ENCODE results near the gene DHRS7.

DHRS7 gene

GRCh38 chr14:60164712-60165546 is at the start of gene DHRS7:
DHRS7 (minus strand) TSS chr14:60165398; CDS start chr14:60165309, 89 bp downstream.
- DNase-seq (ENCODE audit: extremely low read depth, low read depth), result no peak
- H3K4me3 ChIP-seq (replicated peaks; ENCODE audit: low read depth, low read length), result peak within 1 kb of the TSS; percentile 76
- TF ChIP-seq, protein P1, sequence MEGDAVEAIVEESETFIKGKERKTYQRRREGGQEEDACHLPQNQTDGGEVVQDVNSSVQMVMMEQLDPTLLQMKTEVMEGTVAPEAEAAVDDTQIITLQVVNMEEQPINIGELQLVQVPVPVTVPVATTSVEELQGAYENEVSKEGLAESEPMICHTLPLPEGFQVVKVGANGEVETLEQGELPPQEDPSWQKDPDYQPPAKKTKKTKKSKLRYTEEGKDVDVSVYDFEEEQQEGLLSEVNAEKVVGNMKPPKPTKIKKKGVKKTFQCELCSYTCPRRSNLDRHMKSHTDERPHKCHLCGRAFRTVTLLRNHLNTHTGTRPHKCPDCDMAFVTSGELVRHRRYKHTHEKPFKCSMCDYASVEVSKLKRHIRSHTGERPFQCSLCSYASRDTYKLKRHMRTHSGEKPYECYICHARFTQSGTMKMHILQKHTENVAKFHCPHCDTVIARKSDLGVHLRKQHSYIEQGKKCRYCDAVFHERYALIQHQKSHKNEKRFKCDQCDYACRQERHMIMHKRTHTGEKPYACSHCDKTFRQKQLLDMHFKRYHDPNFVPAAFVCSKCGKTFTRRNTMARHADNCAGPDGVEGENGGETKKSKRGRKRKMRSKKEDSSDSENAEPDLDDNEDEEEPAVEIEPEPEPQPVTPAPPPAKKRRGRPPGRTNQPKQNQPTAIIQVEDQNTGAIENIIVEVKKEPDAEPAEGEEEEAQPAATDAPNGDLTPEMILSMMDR (IDR thresholded peaks at IDR 0.05; ENCODE audit: low read depth, low read length, missing control alignments), result peak; percentile 23

GRCh38 chr14:60214415-60215126 is 49.4 kb upstream of the DHRS7 start:
- H3K4me3 ChIP-seq (replicated peaks; ENCODE audit: low read depth, low read length), result no peak overlapping the region
- no peak for DNase-seq (ENCODE audit: extremely low read depth, low read depth)
- TF ChIP-seq, protein P1 (IDR thresholded peaks at IDR 0.05; ENCODE audit: low read depth, low read length, missing control alignments), result no peak

GRCh38 chr14:60214003-60214402 is 48.8 kb upstream of the DHRS7 start:
- H3K4me3 ChIP-seq (replicated peaks; ENCODE audit: low read depth, low read length), result no peak overlapping the region
- TF ChIP-seq, protein P1 (IDR thresholded peaks at IDR 0.05; ENCODE audit: low read depth, low read length, missing control alignments), result no peak
- DNase-seq (ENCODE audit: extremely low read depth, low read depth), result no peak

GRCh38 chr14:60212503-60213371 is 47.5 kb upstream of the DHRS7 start:
- DNase-seq (ENCODE audit: extremely low read depth, low read depth), result no peak
- no peak overlapping the region for H3K4me3 ChIP-seq (replicated peaks; ENCODE audit: low read depth, low read length)
- TF ChIP-seq, protein P1 (IDR thresholded peaks at IDR 0.05; ENCODE audit: low read depth, low read length, missing control alignments), result no peak

GRCh38 chr14:60211153-60211552 is 46.0 kb upstream of the DHRS7 start:
- no peak overlapping the region for H3K4me3 ChIP-seq (replicated peaks; ENCODE audit: low read depth, low read length)
- TF ChIP-seq, protein P1 (IDR thresholded peaks at IDR 0.05; ENCODE audit: low read depth, low read length, missing control alignments), result no peak
- no peak for DNase-seq (ENCODE audit: extremely low read depth, low read depth)

DNA sequence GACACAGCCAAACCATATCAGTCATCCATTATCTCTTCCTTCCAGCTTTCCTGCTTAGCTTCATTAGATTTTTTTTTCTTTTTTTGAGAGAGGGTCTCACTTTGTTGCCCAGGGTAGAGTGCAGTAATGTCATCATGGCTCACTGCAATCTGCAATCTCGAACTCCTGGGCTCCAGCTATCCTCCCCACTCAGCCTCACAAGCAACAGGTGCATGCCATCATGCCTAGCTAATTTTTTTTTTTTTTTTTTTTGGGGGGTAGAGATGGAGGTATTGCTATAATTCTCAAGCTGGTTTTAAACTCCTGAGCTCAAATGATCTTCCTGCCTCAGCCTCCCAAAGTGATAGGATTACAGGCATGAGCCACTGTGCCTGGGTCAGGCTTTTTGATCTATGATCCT is 45.5 kb upstream of the DHRS7 start:
- DNase-seq (ENCODE audit: extremely low read depth, low read depth), result no peak
- no peak overlapping the region for H3K4me3 ChIP-seq (replicated peaks; ENCODE audit: low read depth, low read length)
- TF ChIP-seq, protein P1 (IDR thresholded peaks at IDR 0.05; ENCODE audit: low read depth, low read length, missing control alignments), result no peak
